Hepatocyte (in vitro differentiated cells): ENCODE data around the gene GUCY1A2. TPM values are rescaled to one million over a fixed set of nuclear protein-coding genes. Genes with fewer than 3 reads are reported as not detected.

Source experiments
- DNase-seq: peaks from one replicate; pipeline ENCODE4 v3.0.0-alpha.2; 2016; ENCODE audit warnings: low spot score
- H2AFZ ChIP-seq: fragments of 200-600 bp; sonication (generic); 2 replicates; pipeline ENCODE4 v1.6.0; 2016; ENCODE audit warnings: antibody characterized with exemption, mild to moderate bottlenecking
- H3K27ac ChIP-seq: fragments of 200-600 bp; sonication (generic); 2 replicates; pipeline ENCODE4 v1.5.1; 2016; ENCODE audit warnings: mild to moderate bottlenecking
- H3K27me3 ChIP-seq: fragments of 200-600 bp; sonication (generic); 2 replicates; pipeline ENCODE4 v1.6.1; 2016
- H3K36me3 ChIP-seq: fragments of 200-600 bp; sonication (generic); replicated peaks from 2 replicates; pipeline ENCODE4 v1.5.1; 2016; ENCODE audit warnings: low read depth; ENCODE audit not compliant: insufficient read depth
- H3K4me1 ChIP-seq: fragments of 200-600 bp; sonication (generic); 2 replicates; pipeline ENCODE4 v1.5.1; 2016; ENCODE audit warnings: mild to moderate bottlenecking, moderate library complexity; ENCODE audit not compliant: insufficient read depth
- H3K4me2 ChIP-seq: fragments of 200-600 bp; sonication (generic); 2 replicates; pipeline ENCODE4 v1.6.0; 2016
- H3K4me3 ChIP-seq: fragments of 200-600 bp; sonication (generic); 2 replicates; pipeline ENCODE4 v1.5.1; 2016; ENCODE audit warnings: mild to moderate bottlenecking
- H3K79me2 ChIP-seq: fragments of 200-600 bp; sonication (generic); 2 replicates; pipeline ENCODE4 v1.6.0; 2017; ENCODE audit warnings: mild to moderate bottlenecking
- H3K9me2 ChIP-seq: fragments of 200-600 bp; sonication (generic); replicated peaks from 2 replicates; pipeline ENCODE4 v1.6.0; 2017; ENCODE audit warnings: mild to moderate bottlenecking; ENCODE audit not compliant: insufficient read depth
- H3K9me3 ChIP-seq: fragments of 200-600 bp; sonication (generic); 2 replicates; pipeline ENCODE4 v1.5.1; 2016; ENCODE audit warnings: low read depth, mild to moderate bottlenecking
- H4K20me1 ChIP-seq: fragments of 200-600 bp; sonication (generic); 2 replicates; pipeline ENCODE4 v1.6.0; 2016; ENCODE audit warnings: mild to moderate bottlenecking; ENCODE audit not compliant: insufficient read depth, poor library complexity, severe bottlenecking
- EZH2 ChIP-seq: fragments of 200-600 bp; sonication (generic); IDR thresholded peaks from 2 replicates; pipeline ENCODE4 v1.6.1; 2016; ENCODE audit warnings: antibody characterized with exemption, mild to moderate bottlenecking, borderline replicate concordance
- EZH2phosphoT487 ChIP-seq: fragments of 200-600 bp; sonication (generic); IDR thresholded peaks from one replicate; pipeline ENCODE4 v1.6.1; 2018; ENCODE audit warnings: antibody characterized with exemption, mild to moderate bottlenecking, low read depth, moderate library complexity; ENCODE audit not compliant: unreplicated experiment, severe bottlenecking
- WGBS: methylation state at CpG from one replicate; pipeline ENCODE4 v1.1.6; 2016; ENCODE audit warnings: low lambda C conversion rate; ENCODE audit errors: missing lambda C conversion rate; 5-methylcytosine and 5-hydroxymethylcytosine counted together
- polyA plus RNA-seq: library from polyadenylated mRNA; unstranded; fragments of >200 nt; fragmentation: Nextera tagmentation; extraction: Ambion mirVana; gene quantifications from 2 replicates; pipeline ENCODE4 v1.2.1, GENCODE V29; 2016
- total RNA-seq: library from RNA; depleted of rRNA; stranded (reverse); fragments of >200 nt; gene quantifications from 2 replicates; pipeline ENCODE4 v1.2.3, GENCODE V29; 2014
- TF ChIP-seq, protein P1 (sequence below): fragments of 200-600 bp; sonication (generic); IDR thresholded peaks from 2 replicates; pipeline ENCODE4 v1.5.1; 2016; ENCODE audit warnings: antibody characterized with exemption, mild to moderate bottlenecking; ENCODE audit not compliant: poor library complexity

GUCY1A2 gene
- total and polyA plus RNA-seq, 2 experiments from 2014 or later: 3.3 to 9.1 TPM

DNA sequence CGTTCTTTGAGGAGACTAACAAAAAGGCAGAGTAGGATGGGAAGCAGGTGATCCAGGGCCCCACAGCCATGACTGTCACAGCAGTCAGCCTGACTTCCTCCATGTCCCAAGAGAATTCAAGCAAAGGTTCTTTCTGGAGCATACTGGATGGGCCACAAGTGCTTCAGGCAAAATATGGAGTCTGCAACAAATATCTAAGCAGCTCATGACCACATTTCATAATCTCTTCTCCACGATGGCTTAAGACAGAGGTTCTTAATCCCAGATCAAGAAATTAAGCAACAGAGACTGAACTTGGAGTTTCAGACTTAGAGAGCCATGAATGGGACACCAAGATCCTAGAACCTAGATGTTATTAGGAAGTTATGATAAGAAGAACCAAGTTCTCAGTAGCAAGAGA is 31.6 kb downstream of the GUCY1A2 start:
- Histone ChIP-seq H3K36me3 (no peaks in the 10 kb centered on the region), H3K27me3 (no peaks in the 10 kb centered on the region), H3K79me2 (no peaks in the 10 kb centered on the region), H4K20me1 (no peaks in the 10 kb centered on the region), H2AFZ (no peak overlapping the region), H3K27ac (peak overlapping the region; percentile 62), H3K4me2 (no peak overlapping the region), H3K4me1 (peaks cover 26% of the 10 kb centered on the region), H3K9me2 (no peaks in the 10 kb centered on the region), H3K4me3 (no peak overlapping the region), H3K9me3 (no peaks in the 10 kb centered on the region)
- WGBS: 86% methylated on average over 2 of the region's 2 CpGs
- no peak for DNase-seq
- no peak for TF ChIP-seq EZH2
- TF ChIP-seq EZH2phosphoT487: no peak
- TF ChIP-seq, protein P1, sequence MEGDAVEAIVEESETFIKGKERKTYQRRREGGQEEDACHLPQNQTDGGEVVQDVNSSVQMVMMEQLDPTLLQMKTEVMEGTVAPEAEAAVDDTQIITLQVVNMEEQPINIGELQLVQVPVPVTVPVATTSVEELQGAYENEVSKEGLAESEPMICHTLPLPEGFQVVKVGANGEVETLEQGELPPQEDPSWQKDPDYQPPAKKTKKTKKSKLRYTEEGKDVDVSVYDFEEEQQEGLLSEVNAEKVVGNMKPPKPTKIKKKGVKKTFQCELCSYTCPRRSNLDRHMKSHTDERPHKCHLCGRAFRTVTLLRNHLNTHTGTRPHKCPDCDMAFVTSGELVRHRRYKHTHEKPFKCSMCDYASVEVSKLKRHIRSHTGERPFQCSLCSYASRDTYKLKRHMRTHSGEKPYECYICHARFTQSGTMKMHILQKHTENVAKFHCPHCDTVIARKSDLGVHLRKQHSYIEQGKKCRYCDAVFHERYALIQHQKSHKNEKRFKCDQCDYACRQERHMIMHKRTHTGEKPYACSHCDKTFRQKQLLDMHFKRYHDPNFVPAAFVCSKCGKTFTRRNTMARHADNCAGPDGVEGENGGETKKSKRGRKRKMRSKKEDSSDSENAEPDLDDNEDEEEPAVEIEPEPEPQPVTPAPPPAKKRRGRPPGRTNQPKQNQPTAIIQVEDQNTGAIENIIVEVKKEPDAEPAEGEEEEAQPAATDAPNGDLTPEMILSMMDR: no peak

DNA sequence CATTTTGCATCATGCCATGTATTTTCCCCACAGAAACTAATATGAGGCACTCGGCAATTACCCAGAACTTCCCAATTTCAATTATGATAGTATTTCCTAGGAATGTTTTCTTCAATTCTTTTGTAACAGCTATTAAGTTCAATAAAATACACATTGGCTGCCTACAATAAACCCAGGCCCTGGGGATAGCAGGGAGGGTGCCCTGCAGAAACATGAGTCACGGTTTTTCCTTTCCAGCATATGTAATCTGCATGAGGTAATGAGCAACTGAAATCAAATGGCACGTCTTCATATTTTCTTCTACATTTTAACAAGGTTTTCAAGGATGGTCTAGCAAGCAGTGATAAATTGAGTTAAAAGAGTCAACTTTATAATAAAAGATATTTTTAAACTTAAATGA is 32.0 kb downstream of the GUCY1A2 start:
- TF ChIP-seq EZH2phosphoT487 (no peak), EZH2 (no peak)
- TF ChIP-seq, protein P1: no peak
- no peaks in the 10 kb centered on the region for H3K79me2 ChIP-seq
- 79% methylated on average over 3 of the region's 3 CpGs for WGBS
- H3K36me3 ChIP-seq: no peaks in the 10 kb centered on the region
- H4K20me1 ChIP-seq: no peaks in the 10 kb centered on the region
- peaks cover 26% of the 10 kb centered on the region for H3K4me1 ChIP-seq
- H3K4me2 ChIP-seq: no peak overlapping the region
- H3K4me3 ChIP-seq: no peak overlapping the region
- DNase-seq: peak; percentile 20
- no peaks in the 10 kb centered on the region for H3K27me3 ChIP-seq
- H3K27ac ChIP-seq: peak overlapping the region; percentile 62
- no peaks in the 10 kb centered on the region for H3K9me2 ChIP-seq
- H2AFZ ChIP-seq: no peak overlapping the region
- H3K9me3 ChIP-seq: no peaks in the 10 kb centered on the region

DNA sequence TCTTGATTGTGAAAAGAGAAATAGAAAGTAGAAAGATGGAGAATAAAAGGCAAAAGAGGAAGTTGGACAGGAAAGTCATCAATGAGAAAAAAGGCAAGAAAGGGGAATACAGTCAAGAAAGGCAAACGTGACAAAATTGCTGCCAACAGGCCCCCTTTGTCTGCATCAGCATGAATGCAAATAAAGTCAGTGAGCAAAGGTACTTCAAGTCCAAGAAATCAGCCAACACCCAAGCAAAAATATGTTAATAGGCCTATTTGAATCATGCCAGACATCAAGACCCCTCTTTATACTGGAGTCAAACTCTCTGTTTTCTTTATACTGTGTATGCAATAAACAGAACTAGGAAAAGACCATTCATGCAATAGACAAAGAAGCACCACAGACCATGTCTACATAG is 34.3 kb downstream of the GUCY1A2 start:
- Histone ChIP-seq H3K36me3 (no peaks in the 10 kb centered on the region), H3K4me3 (no peak overlapping the region), H3K27me3 (no peaks in the 10 kb centered on the region), H3K79me2 (no peaks in the 10 kb centered on the region), H3K9me2 (no peaks in the 10 kb centered on the region), H2AFZ (no peak overlapping the region), H3K4me2 (no peak overlapping the region), H3K27ac (no peak overlapping the region), H3K4me1 (peaks cover 6% of the 10 kb centered on the region), H3K9me3 (no peaks in the 10 kb centered on the region), H4K20me1 (no peaks in the 10 kb centered on the region)
- no peak for DNase-seq
- 50% methylated on average over 1 of the region's 1 CpG for WGBS
- TF ChIP-seq EZH2phosphoT487: no peak
- TF ChIP-seq, protein P1: no peak
- no peak for TF ChIP-seq EZH2

DNA sequence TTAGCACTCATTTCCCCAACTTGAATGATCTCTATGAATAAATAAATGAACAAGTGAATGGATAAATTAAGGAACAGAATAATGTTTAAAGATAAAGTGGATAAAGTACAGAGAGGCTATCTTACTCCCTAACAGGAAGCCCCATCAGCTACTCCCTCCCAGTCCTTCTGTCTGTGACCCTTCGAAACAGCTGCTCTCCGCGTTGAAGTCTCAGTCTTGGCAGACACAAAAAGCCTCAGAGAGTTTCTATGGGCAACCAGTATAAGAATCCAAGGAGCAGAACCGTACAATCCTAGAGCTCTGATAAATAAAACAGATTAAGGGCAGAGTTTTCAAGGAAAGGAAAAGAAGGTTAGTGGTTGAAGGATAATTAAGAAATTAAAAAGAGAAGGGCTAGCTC is 35.0 kb downstream of the GUCY1A2 start:
- Histone ChIP-seq H3K4me1 (no peaks in the 10 kb centered on the region), H3K9me2 (no peaks in the 10 kb centered on the region), H3K27me3 (no peaks in the 10 kb centered on the region), H3K9me3 (no peaks in the 10 kb centered on the region), H3K36me3 (no peaks in the 10 kb centered on the region), H2AFZ (no peak overlapping the region), H3K4me3 (no peak overlapping the region), H3K4me2 (no peak overlapping the region), H3K27ac (no peak overlapping the region), H4K20me1 (no peaks in the 10 kb centered on the region), H3K79me2 (no peaks in the 10 kb centered on the region)
- DNase-seq: no peak
- 87% methylated on average over 4 of the region's 4 CpGs for WGBS
- TF ChIP-seq, protein P1: no peak
- TF ChIP-seq EZH2phosphoT487 (no peak), EZH2 (no peak)
